Breast epithelium (tissue), 4 donors: ENCODE results near the gene MIOS. TPM values are rescaled to one million over a fixed set of nuclear protein-coding genes. Genes with fewer than 3 reads are reported as not detected.

Experiments used
- DNase-seq, 2 donors: peaks; one replicate each; pipeline ENCODE4 v3.0.0-alpha.2; 2019; ENCODE audit warnings: low spot score in 2 of 2
- H3K27ac ChIP-seq, 2 donors: fragments of 200-600 bp; sonication (generic) in 1 of 2; one replicate each; pipeline ENCODE4 v1.5.1; 2016 to 2019; ENCODE audit warnings: mild to moderate bottlenecking in 1 of 2
- H3K27me3 ChIP-seq, 2 donors: fragments of 200-600 bp; sonication (generic) in 1 of 2; one replicate each; pipeline versions ENCODE4 v1.5.1 to v1.6.0; 2017 to 2019; ENCODE audit warnings: control low read depth in 1 of 2, mild to moderate bottlenecking in 1 of 2
- H3K36me3 ChIP-seq: fragments of 200-600 bp; one replicate; pipeline ENCODE4 v1.5.1; 2019
- H3K4me1 ChIP-seq, 2 donors: fragments of 200-600 bp; sonication (generic); one replicate each; pipeline ENCODE4 v1.5.1; 2016 to 2019; ENCODE audit warnings: control low read depth in 1 of 2
- H3K4me3 ChIP-seq, 3 donors: fragments of 200-600 bp; sonication (generic); 1 replicate in 2 of 3; 2 replicates in 1 of 3; pipeline ENCODE4 v1.5.1; 2016 to 2019; ENCODE audit warnings: mild to moderate bottlenecking in 3 of 3, moderate library complexity in 2 of 3
- H3K9me3 ChIP-seq, 2 donors: fragments of 200-600 bp; sonication (generic) in 1 of 2; one replicate each; pipeline ENCODE4 v1.5.1; 2016 to 2019; ENCODE audit warnings: control low read depth in 1 of 2
- POLR2A ChIP-seq: fragments of 450-650 bp; IDR thresholded peaks from one replicate; pipeline ENCODE4 v1.6.1; 2016; ENCODE audit warnings: antibody characterized with exemption, mild to moderate bottlenecking, moderate library complexity
- POLR2AphosphoS5 ChIP-seq, 3 donors: sonication (generic); formaldehyde crosslinking; IDR thresholded peaks; one replicate each; pipeline ENCODE4 v1.6.1; 2017; ENCODE audit warnings: antibody characterized with exemption in 3 of 3
- intact Hi-C: fragments of 100-400 bp; cut with DNase I; formaldehyde crosslinking; loops from one replicate; pipeline ENCODE4 v1.15.1; 2023; ENCODE audit warnings: low total_unique reads
- total RNA-seq, 3 donors: library from RNA; depleted of rRNA; stranded (reverse); fragments of >200 nt; gene quantifications; one replicate each; pipeline ENCODE4 v1.1.0, GENCODE V29; 2016
- TF ChIP-seq, protein P1 (sequence below), 3 donors: fragments of 450-650 bp; IDR thresholded peaks; one replicate each; pipeline ENCODE4 v1.5.1; 2016 to 2017; ENCODE audit warnings: antibody characterized with exemption in 3 of 3, mild to moderate bottlenecking in 3 of 3, moderate library complexity in 3 of 3

The MIOS gene
- total RNA-seq, 3 donors from 2014 or later = 35.0 to 59.9 (median 56.7) TPM

DNA sequence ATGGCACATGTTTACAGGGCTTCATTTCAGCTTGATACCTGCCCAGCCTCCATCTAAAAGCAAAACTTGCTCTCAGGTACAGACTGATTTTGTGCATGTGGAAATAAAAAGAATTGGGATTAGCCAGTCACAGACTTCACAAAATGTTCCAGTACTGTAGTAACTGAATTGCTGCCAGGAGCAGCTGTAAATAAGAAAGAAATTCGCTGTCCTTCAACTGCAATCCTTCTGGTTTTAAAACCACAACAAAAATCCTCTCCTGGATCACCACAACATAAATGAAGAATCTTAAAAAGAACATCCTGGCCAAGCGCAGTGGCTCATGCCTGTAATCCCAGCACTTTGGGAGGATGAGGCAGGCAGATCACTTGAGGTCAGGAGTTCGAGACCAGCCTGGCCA, 3.9 kb upstream of the MIOS start:
- peak overlapping the region; percentile 94 to 95 for H3K27ac ChIP-seq
- peaks cover 0 to 12% of the 10 kb centered on the region in 2 donors for H3K4me1 ChIP-seq
- H3K36me3 ChIP-seq = no peaks in the 10 kb centered on the region
- H3K27me3 ChIP-seq = no peaks in the 10 kb centered on the region
- no peak for DNase-seq
- intact Hi-C loops = no loop called here
- no peak for TF ChIP-seq POLR2AphosphoS5 (IDR thresholded peaks at IDR 0.05)
- no peak for TF ChIP-seq POLR2A
- TF ChIP-seq, protein P1, sequence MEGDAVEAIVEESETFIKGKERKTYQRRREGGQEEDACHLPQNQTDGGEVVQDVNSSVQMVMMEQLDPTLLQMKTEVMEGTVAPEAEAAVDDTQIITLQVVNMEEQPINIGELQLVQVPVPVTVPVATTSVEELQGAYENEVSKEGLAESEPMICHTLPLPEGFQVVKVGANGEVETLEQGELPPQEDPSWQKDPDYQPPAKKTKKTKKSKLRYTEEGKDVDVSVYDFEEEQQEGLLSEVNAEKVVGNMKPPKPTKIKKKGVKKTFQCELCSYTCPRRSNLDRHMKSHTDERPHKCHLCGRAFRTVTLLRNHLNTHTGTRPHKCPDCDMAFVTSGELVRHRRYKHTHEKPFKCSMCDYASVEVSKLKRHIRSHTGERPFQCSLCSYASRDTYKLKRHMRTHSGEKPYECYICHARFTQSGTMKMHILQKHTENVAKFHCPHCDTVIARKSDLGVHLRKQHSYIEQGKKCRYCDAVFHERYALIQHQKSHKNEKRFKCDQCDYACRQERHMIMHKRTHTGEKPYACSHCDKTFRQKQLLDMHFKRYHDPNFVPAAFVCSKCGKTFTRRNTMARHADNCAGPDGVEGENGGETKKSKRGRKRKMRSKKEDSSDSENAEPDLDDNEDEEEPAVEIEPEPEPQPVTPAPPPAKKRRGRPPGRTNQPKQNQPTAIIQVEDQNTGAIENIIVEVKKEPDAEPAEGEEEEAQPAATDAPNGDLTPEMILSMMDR (IDR thresholded peaks at IDR 0.05) = no peak
- no peaks in the 10 kb centered on the region for H3K9me3 ChIP-seq
- H3K4me3 ChIP-seq = no peak overlapping the region

DNA sequence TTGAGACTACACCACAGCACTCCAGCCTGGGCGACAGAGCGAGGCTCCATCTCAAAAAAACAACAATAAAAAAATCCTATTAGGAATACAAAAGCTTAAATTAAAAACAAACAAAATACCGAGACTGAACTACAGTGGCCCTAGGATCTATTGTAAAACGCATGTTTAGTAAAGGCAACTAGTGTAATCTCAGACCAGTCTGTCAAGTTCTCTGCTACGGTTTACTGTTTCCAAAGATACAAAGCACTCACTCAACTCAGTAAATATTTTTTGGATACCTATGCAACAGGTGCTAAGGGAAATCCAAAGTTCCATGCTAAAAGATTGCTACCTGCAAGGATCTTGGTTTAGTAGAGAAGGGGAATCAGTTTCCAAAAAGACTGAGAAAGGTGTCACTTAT, 3.4 kb upstream of the MIOS start:
- no peaks in the 10 kb centered on the region for H3K27me3 ChIP-seq
- no peak for DNase-seq
- TF ChIP-seq POLR2A = no peak
- TF ChIP-seq, protein P1 (IDR thresholded peaks at IDR 0.05) = no peak
- no peak for TF ChIP-seq POLR2AphosphoS5 (IDR thresholded peaks at IDR 0.05)
- H3K4me3 ChIP-seq = no peak overlapping the region
- intact Hi-C loops = no loop called here
- H3K36me3 ChIP-seq = no peaks in the 10 kb centered on the region
- no peaks in the 10 kb centered on the region for H3K9me3 ChIP-seq
- H3K27ac ChIP-seq = peak overlapping the region; percentile 94 to 95
- H3K4me1 ChIP-seq = peaks cover 0 to 17% of the 10 kb centered on the region in 2 donors

DNA sequence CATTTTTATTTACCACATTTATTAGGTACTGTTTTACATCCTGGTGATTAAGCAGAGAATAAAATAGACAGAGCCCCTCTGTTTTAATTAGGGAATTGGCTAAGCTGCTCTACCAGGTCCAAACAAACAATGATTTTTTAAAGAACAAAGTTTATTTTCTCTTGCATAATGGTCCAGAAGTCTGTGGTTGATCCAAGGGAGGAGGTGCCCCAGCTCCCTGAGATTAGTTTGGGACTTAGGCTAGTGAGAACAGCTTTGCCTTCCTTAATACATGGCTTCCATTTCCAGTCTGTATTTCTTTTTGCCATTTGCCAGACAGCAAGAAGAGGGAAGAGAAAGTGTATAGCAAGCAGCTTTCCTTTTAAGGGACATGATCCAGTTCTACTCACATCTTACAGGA, 2.9 kb upstream of the MIOS start:
- no peaks in the 10 kb centered on the region for H3K27me3 ChIP-seq
- H3K36me3 ChIP-seq = no peaks in the 10 kb centered on the region
- peaks cover 0 to 18% of the 10 kb centered on the region in 2 donors for H3K4me1 ChIP-seq
- H3K27ac ChIP-seq = peak overlapping the region; percentile 94 to 95
- TF ChIP-seq POLR2AphosphoS5 (IDR thresholded peaks at IDR 0.05) (no peak), POLR2A (no peak)
- TF ChIP-seq, protein P1 (IDR thresholded peaks at IDR 0.05) = no peak
- no peak overlapping the region for H3K4me3 ChIP-seq
- no peak for DNase-seq
- no peaks in the 10 kb centered on the region for H3K9me3 ChIP-seq
- intact Hi-C loops = no loop called here

DNA sequence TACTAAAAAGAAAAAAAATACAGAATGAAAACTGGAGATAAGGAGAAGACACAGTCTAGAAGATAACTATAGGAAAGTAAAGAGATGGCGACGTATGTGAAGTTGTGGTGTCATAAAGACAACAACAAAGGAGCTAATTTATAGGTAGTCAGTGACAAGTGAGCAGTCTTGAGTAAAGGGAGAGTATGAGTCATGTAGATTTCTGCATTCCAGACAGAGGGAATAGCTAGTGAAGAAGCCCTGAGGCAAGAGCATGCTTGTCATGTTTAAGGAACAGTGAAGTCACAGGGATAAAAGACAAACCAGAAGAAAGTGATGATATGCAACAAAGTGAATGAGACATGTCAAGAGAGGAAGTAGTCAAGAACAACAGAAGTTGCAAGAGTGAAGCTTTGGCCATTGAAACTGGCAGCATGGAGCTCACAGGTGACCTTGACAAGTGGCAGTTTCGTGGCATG, 2.3 kb upstream of the MIOS start:
- DNase-seq = peak in 1 of 2 donors; percentile 56
- Histone ChIP-seq H3K9me3 (no peaks in the 10 kb centered on the region), H3K4me3 (no peak overlapping the region), H3K27me3 (no peaks in the 10 kb centered on the region), H3K27ac (peak overlapping the region; percentile 94 to 95), H3K36me3 (no peaks in the 10 kb centered on the region), H3K4me1 (peaks cover 0 to 21% of the 10 kb centered on the region in 2 donors)
- TF ChIP-seq, protein P1 (IDR thresholded peaks at IDR 0.05) = no peak
- TF ChIP-seq POLR2A (no peak), POLR2AphosphoS5 (IDR thresholded peaks at IDR 0.05) (peak in 2 of 3 donors; percentile 22 to 49)
- intact Hi-C loops = no loop called here

DNA sequence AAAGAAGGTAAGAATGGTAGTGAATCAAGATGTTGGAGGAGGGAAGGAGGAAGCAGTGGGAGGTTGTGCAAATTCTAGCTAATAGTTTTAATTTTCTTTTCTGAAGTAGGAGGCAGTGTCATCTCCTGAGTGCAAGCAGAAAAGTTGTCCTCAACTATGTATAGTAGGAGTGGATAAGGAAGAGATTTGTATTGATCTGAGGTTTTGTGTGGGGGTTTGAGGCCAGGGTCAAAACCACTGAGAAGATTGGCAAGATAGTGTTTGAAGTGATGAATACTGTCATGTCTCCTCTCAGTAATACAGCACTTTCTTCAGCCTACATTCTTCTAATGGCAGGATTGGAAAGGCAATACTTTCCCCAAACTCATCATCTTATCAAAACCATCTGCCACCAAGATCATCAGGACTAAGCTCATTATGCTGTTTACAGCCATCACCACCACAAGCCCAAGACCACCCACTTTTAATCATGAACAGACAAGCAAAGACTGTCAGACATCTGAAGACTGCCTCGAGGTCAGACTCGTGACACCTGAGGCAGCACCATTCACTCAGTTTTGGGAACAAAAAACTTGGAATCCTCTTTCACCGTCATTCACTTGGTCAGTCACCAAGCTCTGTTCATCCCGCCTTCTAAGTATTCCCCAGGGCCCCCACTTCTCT, 1.5 kb upstream of the MIOS start:
- H3K4me3 ChIP-seq = no peak overlapping the region
- no peaks in the 10 kb centered on the region for H3K9me3 ChIP-seq
- no peak for DNase-seq
- no peaks in the 10 kb centered on the region for H3K27me3 ChIP-seq
- peak overlapping the region; percentile 94 to 95 for H3K27ac ChIP-seq
- intact Hi-C loops = no loop called here
- no peak for TF ChIP-seq POLR2A
- TF ChIP-seq, protein P1 (IDR thresholded peaks at IDR 0.05) = no peak
- no peak for TF ChIP-seq POLR2AphosphoS5 (IDR thresholded peaks at IDR 0.05)
- peaks cover 0 to 22% of the 10 kb centered on the region in 2 donors for H3K4me1 ChIP-seq
- no peaks in the 10 kb centered on the region for H3K36me3 ChIP-seq
